ENCODE data around the gene ACR. TPM values are rescaled to one million over a fixed set of nuclear protein-coding genes. Genes with fewer than 3 reads are reported as not detected.
"Not testable (repeated sequence)": the region's sequence is repeated elsewhere in the genome, so short reads cannot be mapped to it uniquely, and the experiment has no call there.

ACR gene
- total RNA-seq, 1 experiment from 2014 or later, result not detected

GRCh38 chr22:50731811-50732624 is 6.0 kb upstream of the ACR start:
- DNase-seq (ENCODE audit: low read depth), result peak; percentile 17

GRCh38 chr22:50732681-50733080 is 5.3 kb upstream of the ACR start:
- DNase-seq (ENCODE audit: low read depth), result no peak

- DNase-seq (ENCODE audit: low read depth), result peak; percentile 11
These were observed 4.3 kb upstream of the ACR start for GRCh38 chr22:50733521-50734342.

GRCh38 chr22:50734343-50734771 is 3.6 kb upstream of the ACR start:
- DNase-seq (ENCODE audit: low read depth), result no peak

- DNase-seq (ENCODE audit: low read depth), result no peak
These were observed 2.8 kb upstream of the ACR start for GRCh38 chr22:50734986-50735738.

GRCh38 chr22:50735739-50736030 is 2.3 kb upstream of the ACR start:
- DNase-seq (ENCODE audit: low read depth), result no peak

- no peak for DNase-seq (ENCODE audit: low read depth)
These were observed 734 bp downstream of the ACR start for GRCh38 chr22:50738649-50739227.

GRCh38 chr22:50739279-50739691 is 1.3 kb downstream of the ACR start:
- no peak for DNase-seq (ENCODE audit: low read depth)

GRCh38 chr22:50739894-50740293 is 1.9 kb downstream of the ACR start:
- DNase-seq (ENCODE audit: low read depth), result no peak

- not testable (repeated sequence) for DNase-seq (ENCODE audit: low read depth)
These were observed 2.7 kb downstream of the ACR start for GRCh38 chr22:50740714-50741113.

- not testable (repeated sequence) for DNase-seq (ENCODE audit: low read depth)
These were observed 6.4 kb downstream of the ACR start for GRCh38 chr22:50744424-50744823.

GRCh38 chr22:50747521-50747920 is 9.5 kb downstream of the ACR start:
- DNase-seq (ENCODE audit: low read depth), result not testable (repeated sequence)

- DNase-seq (ENCODE audit: low read depth), result not testable (repeated sequence)
These were observed 10.6 kb downstream of the ACR start for GRCh38 chr22:50748630-50749029.

- not testable (repeated sequence) for DNase-seq (ENCODE audit: low read depth)
These were observed 11.5 kb downstream of the ACR start for GRCh38 chr22:50749302-50750074.

GRCh38 chr22:50755251-50755650 is 17.2 kb downstream of the ACR start:
- not testable (repeated sequence) for DNase-seq (ENCODE audit: low read depth)

GRCh38 chr22:50756406-50756805 is 18.4 kb downstream of the ACR start:
- not testable (repeated sequence) for DNase-seq (ENCODE audit: low read depth)

- not testable (repeated sequence) for DNase-seq (ENCODE audit: low read depth)
These were observed 19.0 kb downstream of the ACR start for GRCh38 chr22:50756949-50757491.

GRCh38 chr22:50759597-50760341 is 21.8 kb downstream of the ACR start:
- peak; percentile 42 for DNase-seq (ENCODE audit: low read depth)

GRCh38 chr22:50761829-50762228 is 23.8 kb downstream of the ACR start:
- not testable (repeated sequence) for DNase-seq (ENCODE audit: low read depth)

GRCh38 chr22:50764288-50764687 is 26.3 kb downstream of the ACR start:
- not testable (repeated sequence) for DNase-seq (ENCODE audit: low read depth)
